Breast epithelium (tissue), 3 donors: ENCODE data around the gene BACH2.

Experiments
- POLR2A ChIP-seq: fragments of 450-650 bp; IDR thresholded peaks from one replicate; pipeline ENCODE4 v1.6.1; 2016; ENCODE audit warnings: antibody characterized with exemption, mild to moderate bottlenecking, moderate library complexity
- POLR2AphosphoS5 ChIP-seq, 3 donors: sonication (generic); formaldehyde crosslinking; IDR thresholded peaks; one replicate each; pipeline ENCODE4 v1.6.1; 2017; ENCODE audit warnings: antibody characterized with exemption in 3 of 3
- TF ChIP-seq, protein P1 (sequence below), 3 donors: fragments of 450-650 bp; IDR thresholded peaks; one replicate each; pipeline ENCODE4 v1.5.1; 2016 to 2017; ENCODE audit warnings: antibody characterized with exemption in 3 of 3, mild to moderate bottlenecking in 3 of 3, moderate library complexity in 3 of 3

GRCh38 chr6:89934685-89935366 lies 361.8 kb downstream of the BACH2 start:
- TF ChIP-seq, protein P1, sequence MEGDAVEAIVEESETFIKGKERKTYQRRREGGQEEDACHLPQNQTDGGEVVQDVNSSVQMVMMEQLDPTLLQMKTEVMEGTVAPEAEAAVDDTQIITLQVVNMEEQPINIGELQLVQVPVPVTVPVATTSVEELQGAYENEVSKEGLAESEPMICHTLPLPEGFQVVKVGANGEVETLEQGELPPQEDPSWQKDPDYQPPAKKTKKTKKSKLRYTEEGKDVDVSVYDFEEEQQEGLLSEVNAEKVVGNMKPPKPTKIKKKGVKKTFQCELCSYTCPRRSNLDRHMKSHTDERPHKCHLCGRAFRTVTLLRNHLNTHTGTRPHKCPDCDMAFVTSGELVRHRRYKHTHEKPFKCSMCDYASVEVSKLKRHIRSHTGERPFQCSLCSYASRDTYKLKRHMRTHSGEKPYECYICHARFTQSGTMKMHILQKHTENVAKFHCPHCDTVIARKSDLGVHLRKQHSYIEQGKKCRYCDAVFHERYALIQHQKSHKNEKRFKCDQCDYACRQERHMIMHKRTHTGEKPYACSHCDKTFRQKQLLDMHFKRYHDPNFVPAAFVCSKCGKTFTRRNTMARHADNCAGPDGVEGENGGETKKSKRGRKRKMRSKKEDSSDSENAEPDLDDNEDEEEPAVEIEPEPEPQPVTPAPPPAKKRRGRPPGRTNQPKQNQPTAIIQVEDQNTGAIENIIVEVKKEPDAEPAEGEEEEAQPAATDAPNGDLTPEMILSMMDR (IDR thresholded peaks at IDR 0.05): no peak
- no peak for TF ChIP-seq POLR2A
- no peak for TF ChIP-seq POLR2AphosphoS5 (IDR thresholded peaks at IDR 0.05)
